CD4-positive, alpha-beta T cell treated with Interleukin-6 for 4 hours (primary cell): Measurements from ENCODE around the gene ZMYM1.
"Not testable (repeated sequence)": the region's sequence is repeated elsewhere in the genome, so short reads cannot be mapped to it uniquely, and the experiment has no call there.

Source experiments
- DNase-seq: peaks from one replicate; pipeline ENCODE4 v3.0.0-alpha.2; 2020; ENCODE audit warnings: mixed read lengths

ZMYM1 gene

DNA sequence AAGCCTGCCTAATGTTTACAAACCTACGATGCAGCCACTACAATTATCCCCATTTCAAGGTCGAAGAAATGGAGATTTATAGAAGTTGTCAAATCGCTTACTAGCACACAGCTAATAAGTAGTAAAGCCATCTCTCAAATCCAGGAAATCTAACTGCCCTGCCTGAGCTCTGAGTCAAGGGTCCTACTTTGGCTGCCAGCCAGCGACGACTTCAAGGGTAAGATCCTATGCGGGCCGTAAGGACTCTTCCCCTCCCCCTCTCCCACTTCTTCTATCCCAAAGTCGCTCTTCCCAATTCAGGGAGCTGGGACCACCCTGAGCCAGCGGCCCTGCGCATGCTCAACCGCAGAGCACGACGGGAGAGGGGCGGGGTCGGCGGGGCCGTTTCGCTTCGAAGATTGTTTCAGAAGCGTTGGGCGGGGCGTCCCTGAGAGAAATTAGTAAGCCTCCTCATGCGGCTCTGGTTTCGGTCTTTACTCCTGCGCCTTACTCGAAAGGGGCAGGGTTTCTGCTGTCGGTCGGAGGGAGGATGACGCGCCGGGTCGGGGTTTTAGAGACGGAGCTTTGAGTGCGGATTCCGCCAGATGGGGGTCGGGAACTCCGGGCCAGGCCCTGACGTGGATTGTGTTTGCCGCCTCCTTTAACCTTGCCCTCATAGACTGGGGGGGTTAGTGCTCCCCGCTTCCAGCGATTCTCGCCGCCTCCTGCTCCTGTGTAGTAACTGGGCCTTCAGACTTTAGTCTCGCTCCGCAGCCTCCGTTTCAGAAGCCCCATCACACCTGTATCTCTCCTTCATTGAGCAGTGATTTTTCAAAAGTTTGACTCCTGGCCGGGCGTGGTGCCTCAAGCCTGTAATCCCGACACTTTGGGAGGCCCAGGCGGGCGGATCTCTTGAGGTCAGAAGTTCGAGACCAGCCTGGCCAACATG, at the start of gene ZMYM1:
TSS of gene ZMYM1 (plus strand) at position 383 of the 928 bp plus-strand sequence. CDS start 14,603 bp downstream, outside the sequence.
- DNase-seq: peak; percentile 87

DNA sequence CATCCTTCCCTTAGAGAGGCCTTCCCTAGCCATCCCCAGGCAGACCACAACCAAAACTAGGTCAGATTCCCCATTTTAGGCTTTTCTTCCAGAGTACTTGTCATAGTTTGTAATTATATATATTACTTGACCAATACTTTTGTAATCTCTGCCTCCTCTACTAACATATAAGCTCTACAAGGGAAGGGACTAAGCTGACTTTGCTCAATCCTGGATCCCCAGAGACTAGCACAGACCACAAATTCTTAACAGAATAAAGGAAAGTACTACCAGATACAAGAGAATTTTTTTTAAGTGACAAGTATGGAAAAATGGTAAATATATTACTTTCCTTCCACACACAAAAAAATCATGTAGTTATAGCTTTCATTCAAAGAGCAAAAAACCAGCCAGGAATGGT, 49.4 kb upstream of the ZMYM1 start:
- no peak for DNase-seq

DNA sequence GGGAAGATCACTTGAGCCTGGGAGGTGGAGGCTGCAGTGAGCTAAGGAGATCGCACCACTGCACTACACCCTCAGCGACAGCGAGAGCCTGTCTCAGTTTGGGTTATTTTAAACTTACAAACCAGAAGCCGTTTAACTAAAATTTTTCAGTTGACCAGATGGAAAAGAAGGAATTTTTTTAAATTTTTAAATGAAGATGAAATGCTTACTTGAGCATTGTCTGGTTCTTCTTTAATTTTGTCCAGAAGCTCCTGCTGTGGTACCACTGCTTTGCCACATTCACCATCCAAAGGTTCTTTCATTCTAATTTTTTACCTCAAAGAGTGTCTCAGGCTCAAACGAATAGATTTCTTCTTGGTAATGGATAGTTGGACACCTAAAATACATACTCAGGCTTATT, 48.8 kb upstream of the ZMYM1 start:
- no peak for DNase-seq

DNA sequence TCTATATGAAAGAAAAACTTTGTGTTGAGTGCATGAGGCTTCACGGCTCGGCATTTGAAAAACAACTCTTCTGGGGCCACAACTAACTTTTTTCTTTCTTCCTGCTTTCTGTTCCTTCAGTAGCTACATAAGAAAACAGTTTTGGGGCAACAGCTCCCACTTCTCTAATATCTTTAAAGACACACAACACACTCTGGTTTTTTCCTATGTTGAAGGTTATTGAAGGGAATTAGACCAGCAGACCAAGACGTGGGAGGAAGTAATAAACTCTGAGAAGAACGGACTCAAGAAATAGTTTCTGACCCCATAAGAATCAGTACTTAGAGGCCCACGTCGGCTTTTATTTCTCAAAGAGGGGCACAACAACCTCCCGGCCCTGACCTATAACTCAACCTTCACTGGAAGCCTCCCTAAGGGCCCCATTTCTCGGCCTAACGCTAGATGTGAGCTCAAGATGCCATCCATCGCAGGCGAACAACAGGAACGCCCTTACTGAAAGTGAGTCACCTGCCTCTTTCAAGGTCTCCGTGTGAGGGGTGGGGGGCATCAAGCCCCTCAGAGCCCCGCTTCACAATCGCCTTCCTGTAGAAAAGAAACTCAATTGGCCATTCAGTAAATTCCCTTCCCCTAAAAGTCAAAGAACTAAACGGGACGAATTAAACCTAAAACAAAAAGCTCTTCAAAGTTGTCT, 48.3 kb upstream of the ZMYM1 start:
- peak; percentile 51 for DNase-seq

DNA sequence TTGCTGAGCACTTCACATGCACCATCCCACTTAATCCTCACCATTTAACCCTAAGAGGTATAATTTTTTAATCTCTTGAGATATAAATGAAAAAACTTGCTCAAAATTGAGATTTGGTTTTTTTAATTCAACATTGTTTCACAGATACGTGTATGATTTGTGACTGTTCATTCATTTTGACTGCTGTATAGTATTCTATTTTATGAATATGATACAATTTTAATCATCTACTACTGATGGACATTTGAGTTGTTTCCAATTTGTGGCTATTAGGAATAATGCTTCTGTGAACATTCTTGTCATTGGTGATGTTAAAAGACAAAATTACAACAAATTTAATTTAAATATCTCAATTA, 46.8 kb upstream of the ZMYM1 start:
- no peak for DNase-seq

DNA sequence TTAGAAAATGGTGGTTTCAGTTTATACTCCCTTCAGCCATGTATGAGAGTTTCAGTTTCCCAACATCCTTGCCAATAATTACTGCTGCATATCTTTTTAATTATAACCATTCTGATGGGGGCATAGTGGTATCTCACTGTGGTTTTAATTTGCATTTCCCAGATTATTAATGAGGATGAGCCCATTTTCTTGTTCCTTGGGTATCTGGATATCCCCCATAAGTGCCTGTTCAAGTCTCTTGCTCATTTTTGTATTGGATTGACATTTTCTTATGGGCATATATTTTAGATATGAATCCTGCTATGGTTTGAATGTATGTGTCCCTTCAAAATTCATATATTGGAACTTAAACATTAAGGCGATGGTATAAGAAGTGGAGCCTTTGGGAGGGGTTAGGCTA, 45.8 kb upstream of the ZMYM1 start:
- DNase-seq: no peak

DNA sequence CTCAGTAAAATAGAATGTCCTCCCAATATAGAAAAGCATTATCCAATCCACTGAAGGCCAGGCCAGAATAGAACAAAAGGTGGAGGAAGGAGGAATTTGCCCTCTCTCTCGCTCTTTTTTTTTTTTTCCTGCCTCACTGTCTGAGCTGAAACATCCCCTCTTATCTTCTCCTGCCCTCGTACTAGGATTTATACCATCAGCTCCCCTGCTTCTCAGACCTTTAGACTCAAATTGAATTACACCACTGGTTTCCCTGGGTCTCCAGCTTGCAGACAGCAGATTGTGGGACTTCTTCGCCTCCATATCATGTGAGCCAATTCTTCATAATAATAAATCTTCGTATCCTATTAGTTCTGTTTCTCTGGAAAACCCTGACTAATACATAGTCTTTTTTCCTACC, 42.6 kb upstream of the ZMYM1 start:
- DNase-seq: no peak

DNA sequence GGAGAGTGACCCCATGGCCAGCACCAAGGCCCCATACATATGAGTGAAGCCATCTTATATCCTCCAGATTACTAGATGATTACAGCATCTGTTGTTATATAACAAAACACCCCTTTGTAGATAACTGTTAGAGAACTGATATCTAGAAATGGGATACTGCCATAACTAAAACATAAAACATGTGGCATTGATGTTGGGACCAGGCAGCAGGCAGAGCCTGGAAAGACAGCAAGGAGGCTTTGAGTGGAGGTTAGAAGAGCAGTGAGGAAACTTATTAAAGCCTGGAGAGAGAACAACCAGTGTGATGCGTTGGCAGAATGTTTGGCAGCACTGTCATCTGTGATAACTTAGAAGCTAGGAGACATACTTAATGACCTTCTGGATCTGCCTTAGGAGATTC, 42.0 kb upstream of the ZMYM1 start:
- no peak for DNase-seq

DNA sequence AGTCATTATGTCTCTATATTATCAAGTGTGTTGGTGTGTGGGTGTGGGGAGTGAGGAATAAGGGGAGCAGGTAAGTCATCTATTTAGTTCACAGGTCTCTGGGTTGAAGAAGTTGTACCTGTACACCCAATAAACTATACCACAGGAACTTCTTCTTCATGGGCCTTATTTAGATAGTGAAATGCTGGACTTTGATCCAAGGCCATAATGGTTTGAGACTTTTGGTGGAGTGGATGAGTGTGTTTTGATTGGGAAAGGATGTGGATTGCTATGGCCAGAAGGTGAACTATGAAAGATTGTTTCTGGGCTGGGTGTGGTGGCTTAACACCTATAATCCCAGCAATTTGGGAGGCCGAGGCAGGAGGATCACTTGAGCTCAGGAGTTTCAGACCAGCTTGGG, 40.5 kb upstream of the ZMYM1 start:
- no peak for DNase-seq

DNA sequence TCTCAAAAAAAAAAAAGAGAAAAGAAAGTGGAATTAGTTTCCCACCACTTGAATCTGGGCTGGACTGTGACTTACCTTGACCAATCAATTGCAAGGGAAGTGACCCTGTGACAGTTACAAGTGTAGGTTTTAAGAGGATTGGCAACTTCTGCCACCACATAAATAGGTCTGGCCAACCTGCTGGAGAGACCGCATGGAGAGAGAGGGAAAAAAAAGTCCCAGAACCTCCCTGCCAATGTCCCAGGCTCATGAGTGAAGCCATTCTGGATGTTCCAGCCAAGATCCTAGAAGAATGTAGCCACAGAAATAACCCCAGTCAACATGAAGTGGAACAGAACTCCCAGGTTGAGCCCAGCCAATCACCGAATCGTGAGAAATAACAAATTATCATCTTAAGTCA, 35.7 kb upstream of the ZMYM1 start:
- no peak for DNase-seq

DNA sequence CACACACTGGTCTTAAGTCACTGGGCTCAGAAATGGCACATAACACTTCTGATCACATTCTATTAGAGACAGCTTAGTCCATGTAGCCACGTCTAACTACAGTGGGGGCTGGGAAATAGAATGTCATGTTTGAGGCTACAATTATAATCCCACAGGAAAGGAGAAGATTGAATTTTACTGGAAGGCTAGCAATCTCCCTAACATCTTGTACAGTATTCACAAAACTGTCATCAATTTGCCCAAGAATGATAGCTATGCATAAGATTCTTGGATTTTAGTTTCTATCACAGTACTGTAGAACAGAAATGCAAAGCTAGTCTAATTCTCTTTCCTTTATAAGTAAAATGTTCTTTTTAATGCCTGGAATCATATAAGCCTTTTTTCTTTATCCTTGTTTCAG, 34.8 kb upstream of the ZMYM1 start:
- DNase-seq: no peak

DNA sequence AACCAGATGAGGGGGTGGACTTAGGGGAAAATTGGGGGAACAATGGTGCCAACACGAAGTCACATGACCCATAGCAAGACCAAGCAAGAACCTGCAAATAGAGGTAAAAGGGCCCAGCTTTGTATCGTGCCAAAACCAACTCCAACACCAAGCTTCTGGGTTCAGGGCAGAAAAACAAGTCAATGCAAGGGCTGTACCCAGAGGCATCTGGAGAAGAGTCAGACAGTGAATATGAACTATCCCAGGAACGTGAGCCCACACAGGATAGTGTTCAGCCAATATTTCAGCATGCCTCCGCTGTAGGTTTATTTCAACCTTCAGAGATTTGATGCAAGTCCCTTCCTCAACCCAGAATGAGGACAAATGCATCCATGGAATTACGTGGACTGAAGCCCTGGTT, 32.5 kb upstream of the ZMYM1 start:
- DNase-seq: no peak

DNA sequence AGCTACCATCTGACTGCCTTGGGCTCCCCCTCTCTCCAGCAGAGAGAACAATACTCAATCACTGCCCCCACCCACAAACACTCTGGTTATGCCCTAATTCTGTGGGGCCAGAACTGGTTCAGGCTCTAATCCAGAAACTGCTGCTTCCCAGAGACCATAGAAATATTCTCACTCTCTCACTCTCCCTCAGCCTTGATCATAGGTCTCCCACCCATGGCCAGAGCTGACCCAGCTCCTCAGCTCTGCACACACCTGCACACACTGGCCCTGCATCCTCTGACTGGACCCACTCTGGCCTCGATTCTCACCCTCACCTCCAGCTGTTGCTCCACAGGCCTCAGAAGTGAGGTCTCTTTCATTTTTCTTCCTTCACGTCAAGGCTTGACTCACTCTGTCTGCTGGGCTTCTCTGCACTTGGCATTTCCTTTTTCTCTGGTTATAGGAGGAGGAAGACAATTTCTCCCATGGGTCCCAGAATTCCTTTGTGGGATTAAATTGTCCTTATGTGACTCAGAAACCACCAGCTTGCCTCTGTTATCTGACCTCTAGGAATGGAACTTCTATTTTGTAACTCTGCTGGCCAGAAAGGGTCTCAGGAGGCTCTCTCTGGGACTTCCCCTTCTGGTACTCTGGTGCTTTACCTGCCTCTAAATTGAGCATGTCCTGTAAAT, 31.9 kb upstream of the ZMYM1 start:
- DNase-seq: no peak

DNA sequence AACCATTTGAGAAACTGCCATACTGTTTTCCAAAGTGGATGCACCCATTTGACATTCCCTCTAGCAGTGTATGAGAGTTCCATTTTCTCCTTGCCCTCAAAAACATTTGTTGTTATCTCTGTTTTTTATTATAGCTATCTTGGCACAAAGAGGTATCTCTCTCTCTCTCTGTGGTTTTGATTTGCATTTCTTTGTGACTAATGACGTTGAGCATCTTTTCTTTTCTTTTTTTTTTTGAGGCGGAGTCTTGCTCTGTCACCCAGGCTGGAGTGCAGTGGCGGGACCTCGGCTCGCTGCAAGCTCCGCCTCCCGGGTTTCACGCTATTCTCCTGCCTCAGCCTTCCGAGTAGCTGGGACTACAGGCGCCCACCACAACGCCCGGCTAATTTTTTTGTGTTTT, 30.1 kb upstream of the ZMYM1 start:
- DNase-seq: no peak

DNA sequence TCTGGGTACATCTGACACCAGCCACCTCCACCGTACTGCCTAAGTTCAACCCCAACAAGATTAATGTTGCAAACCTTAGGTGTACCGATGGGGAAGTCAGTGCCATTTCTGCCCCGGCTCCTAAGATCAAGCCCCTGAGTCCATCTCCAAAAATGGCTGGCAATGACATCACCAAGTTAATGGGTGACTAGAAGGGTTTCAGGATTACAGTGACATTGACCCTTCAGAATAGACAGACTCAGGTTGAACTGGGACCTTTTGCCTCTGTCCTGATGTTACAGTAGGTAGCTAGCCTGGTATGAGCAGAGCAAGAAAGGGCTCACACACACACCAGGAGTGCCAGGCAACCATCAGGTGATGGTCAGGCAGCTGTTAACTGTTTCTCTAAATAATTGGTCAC, 25.8 kb upstream of the ZMYM1 start:
- DNase-seq: no peak

DNA sequence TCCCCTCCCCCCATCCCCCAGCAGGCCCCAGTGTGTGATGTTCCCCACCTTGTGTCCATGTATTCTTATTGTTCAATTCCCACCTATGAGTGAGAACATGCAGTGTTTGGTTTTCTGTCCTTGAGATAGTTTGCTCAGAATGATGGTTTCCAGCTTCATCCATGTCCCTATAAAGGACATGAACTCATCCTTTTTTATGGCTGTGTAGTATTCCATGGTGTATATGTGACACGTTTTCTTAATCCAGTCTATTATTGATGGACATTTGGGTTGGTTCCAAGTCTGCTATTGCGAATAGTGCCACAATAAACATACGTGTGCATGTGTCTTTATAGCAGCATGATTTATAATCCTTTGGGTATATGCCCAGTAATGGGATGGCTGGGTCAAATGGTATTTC, 24.9 kb upstream of the ZMYM1 start:
- DNase-seq: not testable (repeated sequence)

DNA sequence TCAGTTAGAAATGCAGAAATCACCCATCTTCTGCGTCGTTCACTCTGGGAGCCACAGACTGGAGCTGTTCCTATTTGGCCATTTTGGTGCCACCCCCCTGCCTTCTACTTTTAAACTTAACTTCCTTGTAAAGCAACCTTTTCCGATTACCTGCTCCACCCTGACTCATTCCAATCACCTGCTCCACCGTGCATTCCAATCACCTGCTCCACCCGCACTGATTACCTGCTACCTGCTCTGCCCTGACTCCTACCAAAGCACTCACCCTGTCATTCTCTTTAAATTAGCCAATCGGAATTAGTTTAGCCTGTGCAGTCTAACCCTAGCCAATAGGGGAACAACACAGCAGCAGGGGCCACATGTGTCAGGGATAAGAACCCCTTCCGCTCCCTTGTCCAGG, 20.9 kb upstream of the ZMYM1 start:
- not testable (repeated sequence) for DNase-seq

DNA sequence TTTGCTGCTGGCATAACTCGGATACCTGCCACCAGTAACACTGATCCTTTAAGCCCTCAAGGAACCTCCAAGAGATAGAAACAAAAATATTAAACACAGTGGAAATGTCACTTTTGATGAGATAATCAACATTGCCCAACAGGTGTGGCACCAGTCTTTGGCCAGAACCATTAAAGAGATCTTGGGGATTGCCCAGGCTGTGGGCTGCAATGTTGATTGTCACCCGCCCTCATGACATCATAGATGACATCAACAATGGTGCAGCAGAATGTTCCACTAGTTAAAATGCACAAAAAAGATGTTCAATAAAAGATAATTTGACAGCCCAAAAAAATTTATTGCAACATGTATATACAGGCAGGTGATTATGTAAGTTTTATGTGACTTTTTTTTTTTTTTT, 20.2 kb upstream of the ZMYM1 start:
- no peak for DNase-seq

DNA sequence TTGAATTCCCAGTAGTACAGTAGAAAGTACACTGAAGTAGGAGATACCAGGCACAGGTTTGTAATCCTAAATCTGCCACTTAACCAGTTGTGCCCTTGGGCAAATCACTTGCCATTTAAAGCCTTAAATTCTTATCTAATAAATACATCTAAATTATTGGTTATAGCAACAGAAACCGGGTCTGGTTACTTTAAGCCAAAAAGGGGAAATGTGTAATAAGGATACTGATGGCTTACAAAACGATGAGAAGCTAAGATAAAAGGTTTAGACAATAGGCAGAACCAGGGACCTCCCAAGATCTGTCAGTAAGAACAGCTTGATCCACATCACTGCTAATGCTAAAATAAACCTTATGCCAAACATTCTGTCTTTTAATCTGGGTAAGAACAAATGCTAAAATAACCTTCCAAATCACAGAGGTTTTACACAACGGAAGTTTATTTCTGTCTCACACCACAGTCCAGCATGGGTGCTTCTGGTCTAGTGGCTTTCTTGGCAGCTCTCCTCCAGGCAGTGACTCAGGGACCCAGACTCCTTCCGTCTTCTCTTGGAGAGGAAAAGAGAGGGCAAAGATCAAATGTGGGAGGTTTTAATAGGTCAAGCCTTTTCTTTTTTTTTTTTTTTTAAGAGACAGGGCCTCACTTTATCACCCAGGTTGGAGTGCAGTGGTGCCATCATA, 16.5 kb upstream of the ZMYM1 start:
- DNase-seq: no peak

DNA sequence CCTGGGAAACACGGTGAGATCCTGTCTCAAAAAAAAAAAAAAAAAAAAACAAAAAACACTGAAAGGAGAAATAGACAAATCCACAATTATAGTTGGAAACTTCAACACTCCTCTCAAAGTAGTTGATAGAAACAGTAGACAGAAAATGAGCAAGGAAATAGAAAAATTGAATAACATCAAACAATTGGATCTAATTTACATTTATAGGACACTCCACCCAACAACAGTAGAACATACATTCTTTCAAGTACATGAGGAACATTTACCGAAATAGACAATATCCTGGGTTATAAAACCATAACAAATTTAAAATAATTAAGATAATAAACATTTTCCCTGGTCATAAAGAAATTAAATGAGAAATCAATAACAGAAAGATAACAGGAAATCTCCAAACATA, 14.9 kb upstream of the ZMYM1 start:
- no peak for DNase-seq

DNA sequence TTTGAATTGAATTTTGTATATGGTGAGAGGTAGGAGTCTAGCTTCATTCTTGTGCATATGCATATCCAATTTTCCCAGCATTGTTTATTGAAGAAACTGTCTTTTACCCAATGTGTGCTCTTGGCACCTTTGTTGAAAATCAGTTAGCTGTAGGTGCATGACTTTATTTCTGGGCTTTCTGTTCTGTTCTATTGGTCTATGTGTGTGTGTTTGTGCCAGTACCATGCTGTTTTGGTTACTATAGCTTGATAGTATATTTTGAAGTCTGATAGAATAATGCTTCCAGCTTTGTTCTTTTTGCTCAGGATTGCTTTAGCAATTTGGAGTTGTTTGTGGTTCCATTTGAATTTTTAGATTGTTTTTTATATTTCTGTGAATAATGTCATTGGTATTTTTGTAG, 9.4 kb upstream of the ZMYM1 start:
- DNase-seq: no peak

DNA sequence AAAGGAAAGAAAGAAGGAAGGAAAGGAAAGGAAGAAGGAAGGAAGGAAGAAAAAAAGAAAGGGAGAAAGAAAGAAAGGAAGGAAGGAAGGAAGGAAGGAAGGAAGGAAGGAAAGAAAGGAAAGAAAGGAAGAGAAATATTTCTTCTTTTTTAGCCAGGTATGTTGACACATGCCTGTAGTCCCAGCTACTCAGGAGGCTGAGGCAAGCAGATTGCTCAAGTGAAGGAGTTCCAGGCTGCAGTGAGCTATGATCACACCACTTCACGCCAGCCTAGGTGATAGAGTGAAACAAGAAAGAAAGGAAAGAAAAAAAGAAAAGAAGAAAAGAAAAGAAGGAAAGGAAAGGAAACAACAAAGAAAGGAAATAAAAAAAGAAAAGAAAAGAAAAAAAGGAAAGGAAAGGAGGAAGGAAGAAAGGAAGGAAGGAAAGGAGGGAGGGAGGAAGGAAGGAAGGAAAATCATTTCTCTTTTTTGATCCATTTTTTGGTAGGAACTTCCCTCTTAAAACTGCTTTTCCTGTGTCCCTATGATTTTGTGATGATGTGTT, 5.8 kb upstream of the ZMYM1 start:
- DNase-seq: no peak

DNA sequence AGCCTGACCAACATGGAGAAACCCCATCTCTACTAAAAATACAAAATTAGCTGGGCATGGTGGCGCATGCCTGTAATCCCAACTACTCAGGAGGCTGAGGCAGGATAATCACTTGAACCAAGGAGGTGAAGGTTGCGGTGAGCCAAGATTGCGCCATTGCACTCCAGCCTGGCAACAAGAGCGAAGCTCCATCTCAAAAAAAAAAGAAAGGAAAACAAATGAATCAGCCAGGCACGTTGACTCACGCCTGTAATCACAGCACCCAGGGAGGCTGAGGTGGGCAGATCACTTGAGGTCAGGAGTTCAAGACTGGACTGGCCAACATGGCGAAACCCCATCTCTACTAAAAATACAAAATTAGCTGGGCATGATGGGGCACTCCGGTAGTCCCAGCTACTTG, 2.8 kb upstream of the ZMYM1 start:
- not testable (repeated sequence) for DNase-seq
